HEK293T (cell line): ENCODE data around the gene SLC25A22.

ENCODE experiments used
- CTCF ChIA-PET: fragments of 350-600 bp; formaldehyde crosslinking; extraction: SDS; loops from one replicate; lab custom pipeline; 2021; ENCODE audit warnings: antibody characterized with exemption, inconsistent platforms; lab: Yijun Ruan, JAX
- POLR2A ChIA-PET: fragments of 350-600 bp; formaldehyde crosslinking; extraction: SDS; loops from one replicate; lab custom pipeline; 2020; ENCODE audit warnings: antibody characterized with exemption, inconsistent platforms; lab: Yijun Ruan, JAX
- DNase-seq: peaks from one replicate; pipeline ENCODE4 v3.0.0; 2012; ENCODE audit warnings: mixed read lengths; ENCODE audit errors: extremely low spot score
- ARNT ChIP-seq: fragments of 450-650 bp; IDR thresholded peaks from 2 replicates; pipeline ENCODE4 v1.6.1; 2017; ENCODE audit warnings: mild to moderate bottlenecking
- BHLHE40 ChIP-seq: fragments of 450-650 bp; IDR thresholded peaks from 2 replicates; pipeline ENCODE4 v1.6.1; 2016; ENCODE audit warnings: mild to moderate bottlenecking, moderate library complexity, borderline replicate concordance
- CTBP1 ChIP-seq: fragments of 450-650 bp; IDR thresholded peaks from 2 replicates; pipeline ENCODE4 v1.6.1; 2016; ENCODE audit warnings: borderline replicate concordance
- ELF4 ChIP-seq: fragments of 450-650 bp; IDR thresholded peaks from 2 replicates; pipeline ENCODE4 v1.6.1; 2017; ENCODE audit warnings: antibody characterized with exemption
- FOXA1 ChIP-seq: fragments of 450-650 bp; IDR thresholded peaks from 2 replicates; pipeline ENCODE4 v1.6.1; 2016; ENCODE audit warnings: mild to moderate bottlenecking
- FOXK2 ChIP-seq: fragments of 450-650 bp; IDR thresholded peaks from 2 replicates; pipeline ENCODE4 v1.6.1; 2016; ENCODE audit warnings: mild to moderate bottlenecking
- FOXM1 ChIP-seq: fragments of 450-650 bp; IDR thresholded peaks from 2 replicates; pipeline ENCODE4 v1.6.1; 2017; ENCODE audit warnings: mild to moderate bottlenecking, borderline replicate concordance
- HDGF ChIP-seq: fragments of 450-650 bp; IDR thresholded peaks from 2 replicates; pipeline ENCODE4 v1.6.1; 2017; ENCODE audit warnings: antibody characterized with exemption, borderline replicate concordance
- L3MBTL2 ChIP-seq: fragments of 450-650 bp; conservative IDR thresholded peaks from 2 replicates; pipeline ENCODE4 v1.6.1; 2016; ENCODE audit warnings: mild to moderate bottlenecking
- LEF1 ChIP-seq: fragments of 450-650 bp; IDR thresholded peaks from 2 replicates; pipeline ENCODE4 v1.6.1; 2017; ENCODE audit warnings: mild to moderate bottlenecking, borderline replicate concordance
- NFRKB ChIP-seq: fragments of 450-650 bp; IDR thresholded peaks from 2 replicates; pipeline ENCODE4 v1.6.1; 2016; ENCODE audit warnings: mild to moderate bottlenecking, moderate library complexity
- SP1 ChIP-seq: fragments of 450-650 bp; IDR thresholded peaks from 2 replicates; pipeline ENCODE4 v1.6.1; 2017
- SUZ12 ChIP-seq: fragments of 450-650 bp; IDR thresholded peaks from 2 replicates; pipeline ENCODE4 v1.6.1; 2016; ENCODE audit warnings: mild to moderate bottlenecking
- TARDBP ChIP-seq: fragments of 450-650 bp; IDR thresholded peaks from 2 replicates; pipeline ENCODE4 v1.6.1; 2016
- ZNF384 ChIP-seq: fragments of 450-650 bp; IDR thresholded peaks from 2 replicates; pipeline ENCODE4 v1.6.1; 2016
- TF ChIP-seq, protein P1 (sequence below): fragments of 450-650 bp; IDR thresholded peaks from 2 replicates; pipeline ENCODE4 v1.6.1; 2016

The SLC25A22 gene

DNA sequence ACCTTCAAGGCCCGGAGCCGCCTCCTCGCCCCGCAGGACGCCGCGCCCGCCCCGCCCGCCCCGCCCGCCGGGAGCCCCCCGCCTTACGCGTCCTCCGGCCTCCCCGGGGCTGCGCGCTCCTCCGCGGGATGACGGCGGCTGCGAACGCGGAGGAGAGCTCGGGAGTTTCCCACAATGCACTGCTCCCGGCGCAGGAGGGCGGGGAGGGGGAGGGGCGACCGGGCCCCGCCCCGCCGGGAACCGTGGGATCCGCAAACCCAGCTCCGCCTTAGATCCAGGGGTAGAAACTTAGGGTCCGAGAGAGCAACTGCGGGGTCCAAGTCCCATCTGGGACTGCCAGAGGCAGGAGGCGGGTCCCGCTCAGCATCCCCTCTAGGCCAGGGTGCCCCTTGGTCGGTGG, 8.1 kb downstream of the SLC25A22 start, which contains the start of gene CEND1:
CEND1 (minus strand) TSS at position 148 of the 400 bp plus-strand sequence. CDS start 1,514 bp downstream, outside the sequence.
- POLR2A ChIA-PET: interaction anchor here (0.6 to 1.2 kb wide), 2 partner anchors 13 to 16 kb away, joined by 3 to 5 read pairs; no protein-coding TSS in a partner anchor

DNA sequence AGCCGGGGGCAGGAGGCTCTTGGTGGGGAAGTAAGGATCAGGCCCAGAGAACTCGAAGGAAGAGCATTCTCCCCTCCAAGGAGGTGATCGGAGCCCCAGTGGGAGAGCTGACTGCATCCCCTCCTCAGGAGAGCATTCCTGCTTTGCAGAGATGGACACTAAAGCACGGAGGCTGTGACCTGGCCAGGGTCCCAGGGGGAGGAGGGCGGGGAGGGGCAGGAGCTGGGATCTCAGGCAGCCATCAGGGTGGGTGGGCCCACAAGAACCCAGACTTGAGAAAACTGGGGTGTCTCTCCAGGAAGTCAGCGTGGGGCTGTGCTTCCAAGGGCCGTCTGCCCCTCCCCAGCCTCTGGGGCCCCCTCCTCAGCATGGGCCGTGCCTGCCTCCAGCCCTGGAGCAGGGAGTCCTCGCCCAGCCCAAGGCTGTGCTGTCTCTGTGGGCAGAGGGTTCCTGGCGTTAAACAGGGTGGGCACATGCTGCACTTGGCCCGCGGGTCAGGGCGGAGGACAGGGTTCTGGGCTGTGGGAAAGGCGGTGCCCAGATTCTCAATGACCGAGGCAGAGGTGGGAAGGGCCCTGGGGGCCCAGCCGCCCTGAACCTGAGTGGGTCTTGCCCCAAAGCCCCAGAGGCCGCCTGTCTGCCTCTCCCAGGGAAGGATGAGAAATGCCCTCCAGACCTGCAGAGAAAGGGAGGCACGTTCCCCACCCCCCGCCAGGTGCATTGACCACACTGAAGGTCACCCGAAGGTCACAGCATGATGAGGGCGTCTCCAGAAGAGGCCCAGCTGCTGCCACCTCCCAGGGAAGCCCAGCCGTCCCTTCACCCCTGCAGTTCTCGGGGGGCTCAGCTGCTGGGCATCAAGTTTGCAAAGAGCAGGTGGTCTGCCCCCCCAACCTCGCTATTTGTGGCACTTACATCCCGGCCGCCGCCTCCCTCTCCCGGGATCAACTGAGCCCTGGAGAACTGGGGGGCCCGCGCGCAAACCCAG, 8.8 kb downstream of the SLC25A22 start:
- CTCF ChIA-PET: interaction anchor here (0.5 kb wide), 1 partner anchor 11 kb away, joined by 3 read pairs; no protein-coding TSS in a partner anchor
- no peak for TF ChIP-seq FOXA1
- TF ChIP-seq ZNF384: no peak
- no peak for TF ChIP-seq NFRKB
- no peak for TF ChIP-seq SP1
- TF ChIP-seq SUZ12: no peak
- no peak for TF ChIP-seq FOXM1
- no peak for TF ChIP-seq FOXK2
- no peak for TF ChIP-seq ARNT
- TF ChIP-seq TARDBP: no peak
- no peak for TF ChIP-seq CTBP1
- TF ChIP-seq BHLHE40: no peak
- TF ChIP-seq L3MBTL2: no peak
- TF ChIP-seq LEF1: no peak
- TF ChIP-seq HDGF: no peak
- TF ChIP-seq, protein P1, sequence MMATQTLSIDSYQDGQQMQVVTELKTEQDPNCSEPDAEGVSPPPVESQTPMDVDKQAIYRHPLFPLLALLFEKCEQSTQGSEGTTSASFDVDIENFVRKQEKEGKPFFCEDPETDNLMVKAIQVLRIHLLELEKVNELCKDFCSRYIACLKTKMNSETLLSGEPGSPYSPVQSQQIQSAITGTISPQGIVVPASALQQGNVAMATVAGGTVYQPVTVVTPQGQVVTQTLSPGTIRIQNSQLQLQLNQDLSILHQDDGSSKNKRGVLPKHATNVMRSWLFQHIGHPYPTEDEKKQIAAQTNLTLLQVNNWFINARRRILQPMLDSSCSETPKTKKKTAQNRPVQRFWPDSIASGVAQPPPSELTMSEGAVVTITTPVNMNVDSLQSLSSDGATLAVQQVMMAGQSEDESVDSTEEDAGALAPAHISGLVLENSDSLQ: no peak
- no peak for TF ChIP-seq ELF4
- POLR2A ChIA-PET: interaction anchor here (1.4 kb wide), 1 partner anchor 12 kb away, joined by 5 read pairs; the partner anchor contains the start of gene GATD1
- DNase-seq: no peak

More for the DNA sequence above, 8.1 kb downstream of the SLC25A22 start, which contains the start of gene CEND1:
- no peak; the same call in 1 of the 2 replicates for TF ChIP-seq CTBP1
- TF ChIP-seq L3MBTL2: no peak
- no peak for TF ChIP-seq FOXK2
- TF ChIP-seq FOXM1: no peak
- TF ChIP-seq TARDBP: no peak
- TF ChIP-seq ELF4: no peak
- no peak for TF ChIP-seq ZNF384
- no peak for TF ChIP-seq HDGF
- TF ChIP-seq SP1: no peak
- no peak for TF ChIP-seq ARNT
- no peak for TF ChIP-seq SUZ12
- no peak for TF ChIP-seq NFRKB
- no peak for TF ChIP-seq LEF1
- no peak for TF ChIP-seq FOXA1
- no peak for TF ChIP-seq BHLHE40
- TF ChIP-seq, protein P1: no peak
- CTCF ChIA-PET: interaction anchor here (0.5 kb wide), 1 partner anchor 12 kb away, joined by 3 read pairs; no protein-coding TSS in a partner anchor
- DNase-seq: peak; percentile 48

DNA sequence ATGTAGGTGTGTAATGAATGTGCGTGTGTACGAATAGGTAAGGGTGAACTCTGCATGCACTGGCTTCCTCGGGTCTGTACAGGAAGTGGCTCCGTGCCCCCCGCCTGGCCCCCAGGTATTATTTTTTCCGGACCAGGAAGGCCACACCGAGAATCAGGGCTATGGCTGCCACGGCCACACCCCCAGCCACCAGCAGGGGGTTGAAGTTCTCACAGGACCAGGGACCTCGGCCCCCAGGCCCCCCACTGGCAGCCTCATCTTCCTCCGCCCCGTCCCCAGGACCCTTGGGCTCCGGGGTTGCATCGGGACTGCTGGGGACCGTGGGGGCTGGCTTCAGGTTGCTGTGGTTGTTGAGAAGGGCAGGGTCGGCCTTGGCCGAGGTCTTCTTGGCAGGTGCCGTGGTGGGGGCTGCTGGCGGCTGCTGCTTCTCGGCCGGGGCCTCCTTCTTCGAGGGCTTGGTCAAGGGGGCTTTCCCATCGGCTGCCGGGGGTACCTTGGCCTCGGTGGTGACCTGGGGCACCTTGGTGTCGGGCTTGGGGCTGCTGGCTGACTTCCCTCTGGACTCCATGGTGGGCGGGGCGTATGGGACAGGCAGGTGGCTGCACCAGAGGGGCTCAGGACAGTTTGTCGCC, 10.0 kb downstream of the SLC25A22 start:
- ChIA-PET CTCF (no interaction called here), POLR2A (interaction anchor here (1.4 kb wide), 1 partner anchor 11 kb away, joined by 5 read pairs; the partner anchor contains the start of gene GATD1)
- DNase-seq: no peak
- no peak for TF ChIP-seq L3MBTL2
- TF ChIP-seq NFRKB: no peak
- TF ChIP-seq, protein P1: no peak
- no peak for TF ChIP-seq SUZ12
- TF ChIP-seq CTBP1: no peak
- no peak for TF ChIP-seq FOXA1
- TF ChIP-seq ELF4: no peak
- TF ChIP-seq SP1: no peak

DNA sequence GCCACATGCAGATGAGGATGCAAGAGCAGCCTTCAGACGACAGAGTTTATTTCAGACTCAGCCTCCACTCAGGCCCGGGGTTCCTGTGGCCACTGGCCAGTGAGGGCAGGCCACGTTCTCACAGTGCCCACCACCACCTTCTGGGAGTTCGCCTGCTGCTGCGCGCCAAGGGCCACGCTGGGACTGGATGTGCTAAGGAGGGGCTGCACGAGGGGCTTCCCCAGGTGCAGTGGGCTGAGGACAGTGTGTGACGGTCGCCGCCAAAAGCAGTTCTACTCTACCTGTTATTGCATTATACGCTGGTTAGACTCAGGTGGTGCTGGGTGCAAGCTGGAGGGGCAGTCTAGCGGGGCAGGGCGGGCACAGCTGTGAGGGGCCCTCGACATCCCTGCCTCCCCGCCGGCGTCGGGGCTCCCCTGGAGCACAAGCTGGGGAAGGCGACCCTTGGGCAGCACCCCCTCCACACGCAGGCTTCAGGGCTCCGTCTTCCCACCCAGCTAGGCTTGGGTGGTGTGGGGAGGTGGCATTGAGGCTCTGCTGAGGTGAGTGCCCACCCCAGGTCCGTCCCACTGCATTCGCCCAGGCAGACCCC, 10.9 kb downstream of the SLC25A22 start:
- DNase-seq: no peak
- TF ChIP-seq SUZ12 (no peak), ZNF384 (no peak), L3MBTL2 (no peak), NFRKB (no peak), FOXA1 (no peak), SP1 (no peak), CTBP1 (no peak), FOXK2 (no peak), HDGF (no peak), FOXM1 (no peak), BHLHE40 (no peak), TARDBP (no peak), ELF4 (no peak), LEF1 (no peak)
- TF ChIP-seq, protein P1: no peak
- ChIA-PET CTCF (no interaction called here), POLR2A (interaction anchor here (1.4 kb wide), 1 partner anchor 10 kb away, joined by 4 read pairs; no protein-coding TSS in a partner anchor)
